ENCODE data around the gene PUS1. TPM values are rescaled to one million over a fixed set of nuclear protein-coding genes. Genes with fewer than 3 reads are reported as not detected.

Gene PUS1
- total and polyA plus RNA-seq, 9 of the 15 experiments (the other 6 are each of a cell fraction or from before 2014, with no cell fraction given), result 1.9 to 90.8 (median 30.0) TPM

GRCh38 chr12:131949431-131950181 is 20.5 kb downstream of the PUS1 start, which contains the start of gene EP400 (continued):
- TF ChIP-seq, protein P1, sequence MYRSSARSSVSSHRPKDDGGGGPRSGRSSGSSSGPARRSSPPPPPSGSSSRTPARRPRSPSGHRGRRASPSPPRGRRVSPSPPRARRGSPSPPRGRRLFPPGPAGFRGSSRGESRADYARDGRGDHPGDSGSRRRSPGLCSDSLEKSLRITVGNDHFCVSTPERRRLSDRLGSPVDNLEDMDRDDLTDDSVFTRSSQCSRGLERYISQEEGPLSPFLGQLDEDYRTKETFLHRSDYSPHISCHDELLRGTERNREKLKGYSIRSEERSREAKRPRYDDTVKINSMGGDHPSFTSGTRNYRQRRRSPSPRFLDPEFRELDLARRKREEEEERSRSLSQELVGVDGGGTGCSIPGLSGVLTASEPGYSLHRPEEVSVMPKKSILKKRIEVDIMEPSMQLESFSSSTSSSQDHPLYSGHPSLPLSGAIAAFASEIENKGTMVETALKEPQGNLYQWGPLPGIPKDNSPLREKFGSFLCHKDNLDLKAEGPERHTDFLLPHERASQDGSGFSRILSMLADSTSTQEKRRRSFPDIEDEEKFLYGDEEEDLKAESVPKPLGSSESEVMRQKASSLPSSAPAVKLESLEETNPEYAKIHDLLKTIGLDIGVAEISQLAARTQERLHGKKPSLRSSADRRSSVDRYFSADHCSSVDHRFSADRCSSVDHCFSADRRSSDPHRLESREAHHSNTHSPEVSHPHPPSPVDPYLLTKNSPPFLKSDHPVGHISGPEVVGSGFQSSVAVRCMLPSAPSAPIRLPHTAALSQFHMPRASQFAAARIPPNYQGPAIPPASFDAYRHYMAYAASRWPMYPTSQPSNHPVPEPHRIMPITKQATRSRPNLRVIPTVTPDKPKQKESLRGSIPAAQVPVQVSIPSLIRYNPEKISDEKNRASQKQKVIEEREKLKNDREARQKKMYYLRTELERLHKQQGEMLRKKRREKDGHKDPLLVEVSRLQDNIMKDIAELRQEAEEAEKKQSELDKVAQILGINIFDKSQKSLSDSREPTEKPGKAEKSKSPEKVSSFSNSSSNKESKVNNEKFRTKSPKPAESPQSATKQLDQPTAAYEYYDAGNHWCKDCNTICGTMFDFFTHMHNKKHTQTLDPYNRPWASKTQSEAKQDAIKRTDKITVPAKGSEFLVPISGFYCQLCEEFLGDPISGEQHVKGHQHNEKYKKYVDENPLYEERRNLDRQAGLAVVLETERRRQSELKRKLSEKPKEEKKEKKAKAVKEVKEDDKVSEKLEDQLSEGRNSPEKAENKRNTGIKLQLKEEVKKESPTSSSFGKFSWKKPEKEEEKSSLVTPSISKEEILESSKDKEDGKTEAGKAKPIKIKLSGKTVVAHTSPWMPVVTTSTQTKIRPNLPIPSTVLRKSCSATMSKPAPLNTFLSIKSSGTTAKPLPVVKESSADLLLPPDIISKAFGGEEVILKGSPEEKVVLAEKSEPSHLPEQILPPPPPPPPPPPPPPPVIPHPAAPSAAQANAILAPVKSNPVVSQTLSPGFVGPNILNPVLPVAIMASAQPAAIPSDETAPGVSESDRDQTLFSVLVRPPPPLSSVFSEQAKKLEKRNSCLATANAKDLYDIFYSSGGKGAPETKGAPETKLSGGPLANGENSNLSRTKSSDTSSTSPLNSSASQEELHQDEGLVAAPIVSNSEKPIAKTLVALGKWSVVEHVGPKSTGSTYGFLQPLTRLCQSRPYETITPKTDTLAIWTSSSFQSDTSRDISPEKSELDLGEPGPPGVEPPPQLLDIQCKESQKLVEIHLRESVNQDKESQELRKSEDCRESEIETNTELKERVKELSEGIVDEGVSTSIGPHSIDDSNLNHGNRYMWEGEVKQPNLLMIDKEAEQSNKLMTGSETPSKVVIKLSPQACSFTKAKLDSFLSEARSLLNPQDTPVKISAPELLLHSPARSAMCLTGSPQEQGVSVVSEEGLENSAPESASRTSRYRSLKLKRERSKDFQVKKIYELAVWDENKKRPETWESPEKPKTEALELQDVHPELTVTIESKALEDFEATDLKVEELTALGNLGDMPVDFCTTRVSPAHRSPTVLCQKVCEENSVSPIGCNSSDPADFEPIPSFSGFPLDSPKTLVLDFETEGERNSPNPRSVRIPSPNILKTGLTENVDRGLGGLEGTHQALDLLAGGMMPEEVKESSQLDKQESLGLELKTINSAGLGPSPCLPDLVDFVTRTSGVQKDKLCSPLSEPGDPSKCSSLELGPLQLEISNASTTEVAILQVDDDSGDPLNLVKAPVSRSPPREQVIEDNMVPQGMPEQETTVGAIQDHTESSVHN (IDR thresholded peaks at IDR 0.05; ENCODE audit: borderline replicate concordance in 1 of 2, low read depth in 1 of 2), result no peak
- TF ChIP-seq HOXB6 (CRISPR knock-in tag; IDR thresholded peaks at IDR 0.05; ENCODE audit: borderline replicate concordance) (no peak), ZEB2 (IDR thresholded peaks at IDR 0.05) (no peak), ZC3H8 (IDR thresholded peaks at IDR 0.05) (no peak)
